Cardiac fibroblast (primary cell): ENCODE data around the gene SPINK8.

Source experiments
- DNase-seq, 2 donors: peaks; one replicate each; pipeline versions ENCODE4 v3.0.0 to v3.0.0-alpha.2; 2010; ENCODE audit warnings: low read depth in 2 of 2
- H3K4me3 ChIP-seq, 2 donors: replicated peaks in 1 of 2; 1 replicate in 1 of 2; 2 replicates in 1 of 2; pipeline ENCODE4 v1.5.1; 2011; ENCODE audit warnings: low read depth in 2 of 2, low read length in 2 of 2, mild to moderate bottlenecking in 2 of 2, moderate library complexity in 1 of 2
- CTCF ChIP-seq: IDR thresholded peaks from one replicate; pipeline ENCODE4 v1.5.1; 2011; ENCODE audit warnings: low read depth, mild to moderate bottlenecking, low read length, inconsistent platforms

The SPINK8 gene

GRCh38 chr3:48301800-48302166, 31.7 kb downstream of the SPINK8 start:
- TF ChIP-seq CTCF, result no peak
- H3K4me3 ChIP-seq, result peak overlapping the region; percentile 72 to 76
- peak; percentile 55 to 58 for DNase-seq

- no peak for TF ChIP-seq CTCF
- peak within 1 kb of the TSS; percentile 72 to 76 for H3K4me3 ChIP-seq
- DNase-seq, result peak; percentile 91 to 95
These were observed 32.3 kb downstream of the SPINK8 start, which contains the start of gene NME6 for GRCh38 chr3:48301020-48301799. NME6 (minus strand) TSS chr3:48301367.

GRCh38 chr3:48299746-48300712, 33.4 kb downstream of the SPINK8 start:
- no peak for TF ChIP-seq CTCF
- DNase-seq, result peak in 1 of 2 donors; percentile 23
- H3K4me3 ChIP-seq, result peak overlapping the region; percentile 72 to 76

GRCh38 chr3:48297111-48297810, 36.2 kb downstream of the SPINK8 start:
- no peak for TF ChIP-seq CTCF
- DNase-seq, result no peak
- H3K4me3 ChIP-seq, result no peak overlapping the region

- DNase-seq, result no peak
- no peak overlapping the region for H3K4me3 ChIP-seq
- TF ChIP-seq CTCF, result no peak
These were observed 36.8 kb downstream of the SPINK8 start for GRCh38 chr3:48296699-48297098.

- DNase-seq, result no peak
- H3K4me3 ChIP-seq, result no peak overlapping the region
- no peak for TF ChIP-seq CTCF
These were observed 38.7 kb downstream of the SPINK8 start for GRCh38 chr3:48294611-48295263.
